Measurements from ENCODE around the gene AK1. TPM values are rescaled to one million over a fixed set of nuclear protein-coding genes. Genes with fewer than 3 reads are reported as not detected.

AK1 gene
- total and polyA plus RNA-seq, 2 of the 13 experiments (the other 11 are each of a cell fraction or from before 2014, with no cell fraction given) = 19.1 to 32.8 TPM

GRCh38 chr9:127825319-127826051 lies 52.0 kb downstream of the AK1 start (continued):
- peak; percentile 72 for TF ChIP-seq ZNF574 (CRISPR knock-in tag; IDR thresholded peaks at IDR 0.05)
- peak; percentile 66 for TF ChIP-seq ARID5B (CRISPR knock-in tag; IDR thresholded peaks at IDR 0.05)
- TF ChIP-seq ZNF563 (CRISPR knock-in tag; IDR thresholded peaks at IDR 0.05) = no peak
- no peak for TF ChIP-seq E2F1 (CRISPR knock-in tag; IDR thresholded peaks at IDR 0.05)
- no peak for TF ChIP-seq CBX2 (IDR thresholded peaks at IDR 0.05; ENCODE audit: low read depth, low read length)
- no peak for TF ChIP-seq CBX2 (CRISPR knock-in tag; IDR thresholded peaks at IDR 0.05; ENCODE audit: low read depth)
- TF ChIP-seq LRRFIP1 (CRISPR knock-in tag; conservative IDR thresholded peaks at IDR 0.05) = no peak
- no peak for TF ChIP-seq E2F2 (CRISPR knock-in tag; IDR thresholded peaks at IDR 0.05; ENCODE audit: borderline replicate concordance)
- TF ChIP-seq ZSCAN29 (CRISPR knock-in tag; conservative IDR thresholded peaks at IDR 0.05) = no peak
- TF ChIP-seq ZNF547 (CRISPR knock-in tag; IDR thresholded peaks at IDR 0.05) = no peak
- no peak for TF ChIP-seq MED8 (CRISPR knock-in tag; IDR thresholded peaks at IDR 0.05; ENCODE audit: insufficient replicate concordance)
- no peak for TF ChIP-seq ZNF33A (CRISPR knock-in tag; IDR thresholded peaks at IDR 0.05; ENCODE audit: borderline replicate concordance)
- no peak for TF ChIP-seq FOXK1 (CRISPR knock-in tag; IDR thresholded peaks at IDR 0.05; ENCODE audit: borderline replicate concordance, low read depth)
- TF ChIP-seq KMT2B (CRISPR knock-in tag; IDR thresholded peaks at IDR 0.05) = no peak
- no peak for TF ChIP-seq U2AF1 (optimal IDR thresholded peaks at IDR 0.05; ENCODE audit: low read depth, low read length)

Measured in HepG2 (cell line).